Measurements from ENCODE around the gene PDZD2.
A peak's percentile ranks its signal among the peaks of the same experiment; 100 is the strongest.

The PDZD2 gene

GRCh38 chr5:31807789-31808540 is 169.0 kb downstream of the PDZD2 start:
- H3K36me3 Mint-ChIP-seq (ENCODE audit: low read depth) = no peaks in the 10 kb centered on the region
- DNase-seq = no peak

GRCh38 chr5:31809050-31809870 is 170.3 kb downstream of the PDZD2 start:
- Mint-ChIP-seq H3K27me3 (no peaks in the 10 kb centered on the region), H3K36me3 (ENCODE audit: low read depth) (no peaks in the 10 kb centered on the region), H3K4me1 (no peaks in the 10 kb centered on the region), H3K9me3 (no peaks in the 10 kb centered on the region), H3K27ac (no peak overlapping the region), H3K4me3 (no peak overlapping the region)
- peak; percentile 28 for ATAC-seq
- DNase-seq = peak; percentile 11

More at GRCh38 chr5:31807789-31808540, 169.0 kb downstream of the PDZD2 start:
- Mint-ChIP-seq H3K27me3 (peaks cover 2% of the 10 kb centered on the region), H3K9me3 (no peaks in the 10 kb centered on the region), H3K4me1 (no peaks in the 10 kb centered on the region), H3K27ac (no peak overlapping the region), H3K4me3 (no peak overlapping the region)
- ATAC-seq = no peak

- DNase-seq (no peak), ATAC-seq (no peak)
- H3K4me3 Mint-ChIP-seq = no peak overlapping the region
- H3K9me3 Mint-ChIP-seq = no peaks in the 10 kb centered on the region
- no peaks in the 10 kb centered on the region for H3K36me3 Mint-ChIP-seq (ENCODE audit: low read depth)
- no peak overlapping the region for H3K27ac Mint-ChIP-seq
- H3K4me1 Mint-ChIP-seq = no peaks in the 10 kb centered on the region
- no peaks in the 10 kb centered on the region for H3K27me3 Mint-ChIP-seq
Measured at GRCh38 chr5:31811210-31811609, 172.3 kb downstream of the PDZD2 start.

- no peak for DNase-seq
- Mint-ChIP-seq H3K36me3 (ENCODE audit: low read depth) (no peaks in the 10 kb centered on the region), H3K4me3 (no peak overlapping the region), H3K9me3 (no peaks in the 10 kb centered on the region), H3K27me3 (no peaks in the 10 kb centered on the region), H3K27ac (no peak overlapping the region), H3K4me1 (no peaks in the 10 kb centered on the region)
- no peak for ATAC-seq
Measured at GRCh38 chr5:31815376-31815775, 176.4 kb downstream of the PDZD2 start.

- no peak for DNase-seq
- H3K4me1 Mint-ChIP-seq = no peaks in the 10 kb centered on the region
- H3K27me3 Mint-ChIP-seq = peaks cover 3% of the 10 kb centered on the region
- no peaks in the 10 kb centered on the region for H3K9me3 Mint-ChIP-seq
- no peak overlapping the region for H3K27ac Mint-ChIP-seq
- ATAC-seq = no peak
- H3K36me3 Mint-ChIP-seq (ENCODE audit: low read depth) = no peaks in the 10 kb centered on the region
- no peak overlapping the region for H3K4me3 Mint-ChIP-seq
Measured at GRCh38 chr5:31819926-31820516, 181.1 kb downstream of the PDZD2 start.

GRCh38 chr5:31823472-31823871 is 184.5 kb downstream of the PDZD2 start:
- DNase-seq = no peak
- Mint-ChIP-seq H3K27ac (no peak overlapping the region), H3K4me3 (no peak overlapping the region), H3K9me3 (peaks cover 7% of the 10 kb centered on the region), H3K4me1 (peaks cover 3% of the 10 kb centered on the region), H3K36me3 (ENCODE audit: low read depth) (no peaks in the 10 kb centered on the region), H3K27me3 (peaks cover 3% of the 10 kb centered on the region)
- ATAC-seq = no peak

GRCh38 chr5:31824869-31825517 is 186.1 kb downstream of the PDZD2 start:
- H3K27me3 Mint-ChIP-seq = peaks cover 3% of the 10 kb centered on the region
- H3K4me1 Mint-ChIP-seq = peaks cover 3% of the 10 kb centered on the region
- H3K27ac Mint-ChIP-seq = no peak overlapping the region
- peaks cover 12% of the 10 kb centered on the region for H3K9me3 Mint-ChIP-seq
- DNase-seq (no peak), ATAC-seq (no peak)
- no peaks in the 10 kb centered on the region for H3K36me3 Mint-ChIP-seq (ENCODE audit: low read depth)
- H3K4me3 Mint-ChIP-seq = no peak overlapping the region

GRCh38 chr5:31825518-31826068 is 186.7 kb downstream of the PDZD2 start:
- H3K27ac Mint-ChIP-seq = no peak overlapping the region
- peaks cover 5% of the 10 kb centered on the region for H3K27me3 Mint-ChIP-seq
- ATAC-seq (peak; percentile 59), DNase-seq (peak; percentile 19)
- H3K4me1 Mint-ChIP-seq = peaks cover 3% of the 10 kb centered on the region
- H3K9me3 Mint-ChIP-seq = peaks cover 14% of the 10 kb centered on the region
- H3K4me3 Mint-ChIP-seq = no peak overlapping the region
- no peaks in the 10 kb centered on the region for H3K36me3 Mint-ChIP-seq (ENCODE audit: low read depth)

- H3K4me3 Mint-ChIP-seq = no peak overlapping the region
- no peak for DNase-seq
Measured at GRCh38 chr5:31827867-31828266, 188.9 kb downstream of the PDZD2 start.

GRCh38 chr5:31832966-31833365 is 194.0 kb downstream of the PDZD2 start:
- no peaks in the 10 kb centered on the region for H3K4me1 Mint-ChIP-seq
- no peak overlapping the region for H3K27ac Mint-ChIP-seq
- no peak overlapping the region for H3K4me3 Mint-ChIP-seq
- DNase-seq (no peak), ATAC-seq (no peak)
- H3K27me3 Mint-ChIP-seq = peaks cover 2% of the 10 kb centered on the region
- peaks cover 13% of the 10 kb centered on the region for H3K9me3 Mint-ChIP-seq
- no peaks in the 10 kb centered on the region for H3K36me3 Mint-ChIP-seq (ENCODE audit: low read depth)

More at GRCh38 chr5:31827867-31828266, 188.9 kb downstream of the PDZD2 start:
- no peak overlapping the region for H3K27ac Mint-ChIP-seq
- H3K36me3 Mint-ChIP-seq (ENCODE audit: low read depth) = no peaks in the 10 kb centered on the region
- ATAC-seq = no peak
- peaks cover 16% of the 10 kb centered on the region for H3K9me3 Mint-ChIP-seq
- peaks cover 5% of the 10 kb centered on the region for H3K27me3 Mint-ChIP-seq
- peaks cover 3% of the 10 kb centered on the region for H3K4me1 Mint-ChIP-seq

GRCh38 chr5:31833710-31834109 is 194.8 kb downstream of the PDZD2 start:
- Mint-ChIP-seq H3K36me3 (ENCODE audit: low read depth) (no peaks in the 10 kb centered on the region), H3K27me3 (peaks cover 2% of the 10 kb centered on the region), H3K9me3 (peaks cover 8% of the 10 kb centered on the region), H3K4me3 (no peak overlapping the region), H3K27ac (no peak overlapping the region), H3K4me1 (no peaks in the 10 kb centered on the region)
- no peak for ATAC-seq
- no peak for DNase-seq

GRCh38 chr5:31844622-31845345 is 205.9 kb downstream of the PDZD2 start:
- Mint-ChIP-seq H3K27me3 (no peaks in the 10 kb centered on the region), H3K4me1 (no peaks in the 10 kb centered on the region), H3K4me3 (no peak overlapping the region), H3K36me3 (ENCODE audit: low read depth) (no peaks in the 10 kb centered on the region), H3K27ac (no peak overlapping the region), H3K9me3 (no peaks in the 10 kb centered on the region)
- no peak for ATAC-seq
- no peak for DNase-seq

GRCh38 chr5:31845361-31845760 is 206.4 kb downstream of the PDZD2 start:
- H3K36me3 Mint-ChIP-seq (ENCODE audit: low read depth) = no peaks in the 10 kb centered on the region
- ATAC-seq = no peak
- no peak overlapping the region for H3K27ac Mint-ChIP-seq
- no peaks in the 10 kb centered on the region for H3K9me3 Mint-ChIP-seq
- DNase-seq = no peak
- H3K4me3 Mint-ChIP-seq = no peak overlapping the region
- no peaks in the 10 kb centered on the region for H3K4me1 Mint-ChIP-seq
- no peaks in the 10 kb centered on the region for H3K27me3 Mint-ChIP-seq

- no peaks in the 10 kb centered on the region for H3K9me3 Mint-ChIP-seq
- H3K4me3 Mint-ChIP-seq = no peak overlapping the region
- ATAC-seq (no peak), DNase-seq (no peak)
- H3K27ac Mint-ChIP-seq = no peak overlapping the region
- no peaks in the 10 kb centered on the region for H3K36me3 Mint-ChIP-seq (ENCODE audit: low read depth)
- no peaks in the 10 kb centered on the region for H3K27me3 Mint-ChIP-seq
- H3K4me1 Mint-ChIP-seq = no peaks in the 10 kb centered on the region
Measured at GRCh38 chr5:31846934-31847333, 208.0 kb downstream of the PDZD2 start.
